Lower leg skin (tissue), 3 donors: ENCODE measurements around the gene TMEM140.

ENCODE experiments used
- POLR2A ChIP-seq, 2 donors: fragments of 450-650 bp; IDR thresholded peaks; one replicate each; pipeline ENCODE4 v1.6.1; 2016 to 2017; ENCODE audit warnings: antibody characterized with exemption in 2 of 2, mild to moderate bottlenecking in 1 of 2, moderate library complexity in 1 of 2
- TF ChIP-seq, protein P1 (sequence below), 3 donors: fragments of 450-650 bp; IDR thresholded peaks; one replicate each; pipeline ENCODE4 v1.5.1; 2016; ENCODE audit warnings: antibody characterized with exemption in 3 of 3, mild to moderate bottlenecking in 3 of 3, moderate library complexity in 2 of 3

DNA sequence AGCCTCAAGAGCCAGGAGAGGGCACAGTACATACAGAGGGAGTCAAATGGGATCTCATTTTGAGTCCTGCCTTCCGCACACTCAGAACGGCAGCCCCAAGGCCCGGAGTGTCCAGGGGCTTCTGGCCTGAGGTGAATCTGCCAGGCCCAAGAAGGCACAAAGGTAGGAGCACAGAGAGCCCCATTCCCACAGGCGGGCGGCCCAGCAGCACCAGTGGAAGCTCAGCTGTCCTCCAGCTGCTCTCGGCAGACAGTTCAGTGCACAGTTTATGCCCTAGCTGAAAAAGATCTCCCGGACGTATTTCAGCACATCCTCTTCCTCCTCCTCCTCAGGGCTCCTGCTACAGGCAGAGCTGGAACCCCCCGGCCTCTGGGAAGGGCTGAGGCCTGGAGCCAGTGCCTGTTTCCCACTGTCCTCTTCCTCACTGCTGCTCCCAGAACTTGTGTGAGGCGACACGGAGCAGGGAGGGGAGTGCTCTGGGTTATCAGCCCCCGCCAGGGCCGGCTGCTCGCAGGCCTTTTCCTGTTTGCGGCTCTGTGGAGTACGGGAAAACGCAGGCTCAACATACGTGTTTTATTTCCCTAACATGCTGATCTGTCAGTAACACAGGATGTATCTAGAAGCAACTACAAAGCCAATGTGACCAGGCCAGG, 18.6 kb downstream of the TMEM140 start:
- TF ChIP-seq, protein P1, sequence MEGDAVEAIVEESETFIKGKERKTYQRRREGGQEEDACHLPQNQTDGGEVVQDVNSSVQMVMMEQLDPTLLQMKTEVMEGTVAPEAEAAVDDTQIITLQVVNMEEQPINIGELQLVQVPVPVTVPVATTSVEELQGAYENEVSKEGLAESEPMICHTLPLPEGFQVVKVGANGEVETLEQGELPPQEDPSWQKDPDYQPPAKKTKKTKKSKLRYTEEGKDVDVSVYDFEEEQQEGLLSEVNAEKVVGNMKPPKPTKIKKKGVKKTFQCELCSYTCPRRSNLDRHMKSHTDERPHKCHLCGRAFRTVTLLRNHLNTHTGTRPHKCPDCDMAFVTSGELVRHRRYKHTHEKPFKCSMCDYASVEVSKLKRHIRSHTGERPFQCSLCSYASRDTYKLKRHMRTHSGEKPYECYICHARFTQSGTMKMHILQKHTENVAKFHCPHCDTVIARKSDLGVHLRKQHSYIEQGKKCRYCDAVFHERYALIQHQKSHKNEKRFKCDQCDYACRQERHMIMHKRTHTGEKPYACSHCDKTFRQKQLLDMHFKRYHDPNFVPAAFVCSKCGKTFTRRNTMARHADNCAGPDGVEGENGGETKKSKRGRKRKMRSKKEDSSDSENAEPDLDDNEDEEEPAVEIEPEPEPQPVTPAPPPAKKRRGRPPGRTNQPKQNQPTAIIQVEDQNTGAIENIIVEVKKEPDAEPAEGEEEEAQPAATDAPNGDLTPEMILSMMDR (IDR thresholded peaks at IDR 0.05) = no peak
- no peak for TF ChIP-seq POLR2A (IDR thresholded peaks at IDR 0.05)
